GM23338 (cell line): ENCODE measurements around the gene GPANK1. TPM values are rescaled to one million over a fixed set of nuclear protein-coding genes. Genes with fewer than 3 reads are reported as not detected.

ENCODE experiments used
- ATAC-seq: fragments of 200-7000 bp; cut with Tn5 transposase; 3 replicates; pipeline ENCODE4 v1.9.1; 2020
- DNase-seq: peaks from one replicate; pipeline ENCODE4 v3.0.0-alpha.2; 2015; ENCODE audit warnings: low spot score
- H2AFZ ChIP-seq: fragments of 200-600 bp; sonication (generic); 2 replicates; pipeline ENCODE4 v1.8.0; 2016; ENCODE audit warnings: antibody characterized with exemption, mild to moderate bottlenecking, moderate library complexity
- H3F3A ChIP-seq: fragments of 200-600 bp; sonication (generic); replicated peaks from 2 replicates; pipeline ENCODE4 v1.8.0; 2017; ENCODE audit warnings: antibody characterized with exemption, mixed run types, low read depth
- H3K27ac ChIP-seq: fragments of 200-600 bp; sonication (generic); 2 replicates; pipeline ENCODE4 v1.6.1; 2016; ENCODE audit warnings: low read depth
- H3K27me3 ChIP-seq: fragments of 200-600 bp; sonication (generic); 2 replicates; pipeline ENCODE4 v1.8.0; 2016; ENCODE audit warnings: mild to moderate bottlenecking, mixed run types, moderate library complexity; ENCODE audit not compliant: insufficient read depth
- H3K36me3 ChIP-seq: fragments of 200-600 bp; sonication (generic); 2 replicates; pipeline ENCODE4 v1.8.0; 2016; ENCODE audit warnings: mild to moderate bottlenecking; ENCODE audit not compliant: insufficient read depth
- H3K4me1 ChIP-seq: fragments of 200-600 bp; sonication (generic); 2 replicates; pipeline ENCODE4 v1.8.0; 2016; ENCODE audit warnings: mild to moderate bottlenecking, moderate library complexity; ENCODE audit not compliant: insufficient read depth
- H3K4me2 ChIP-seq: fragments of 200-600 bp; sonication (generic); 2 replicates; pipeline ENCODE4 v1.7.1; 2017; ENCODE audit warnings: mixed run types
- H3K4me3 ChIP-seq: fragments of 200-600 bp; sonication (generic); 2 replicates; pipeline ENCODE4 v1.6.1; 2016; ENCODE audit warnings: mixed run types
- H3K79me2 ChIP-seq: fragments of 200-600 bp; sonication (generic); replicated peaks from 2 replicates; pipeline ENCODE4 v1.8.0; 2017; ENCODE audit warnings: mild to moderate bottlenecking; ENCODE audit not compliant: insufficient read depth
- H3K9me2 ChIP-seq: fragments of 200-600 bp; sonication (generic); 2 replicates; pipeline ENCODE4 v1.8.0; 2017; ENCODE audit not compliant: insufficient read depth
- H4K20me1 ChIP-seq: fragments of 200-600 bp; sonication (generic); replicated peaks from 2 replicates; pipeline ENCODE4 v1.8.0; 2017; ENCODE audit warnings: mild to moderate bottlenecking; ENCODE audit not compliant: insufficient read depth
- H3K27ac Mint-ChIP-seq: 2 replicates; pipeline ENCODE4 v1.8.0; 2020; ENCODE audit warnings: inconsistent platforms, mild to moderate bottlenecking, moderate library complexity, mixed read lengths
- H3K27me3 Mint-ChIP-seq: 3 replicates; pipeline ENCODE4 v1.8.0; 2022; ENCODE audit warnings: low read depth, mild to moderate bottlenecking, moderate library complexity, mixed read lengths, inconsistent platforms; ENCODE audit not compliant: insufficient read depth, poor library complexity
- H3K36me3 Mint-ChIP-seq: 3 replicates; pipeline ENCODE4 v1.8.0; 2021; ENCODE audit warnings: low read depth, mild to moderate bottlenecking, inconsistent platforms, moderate library complexity, mixed read lengths
- H3K4me1 Mint-ChIP-seq: 3 replicates; pipeline ENCODE4 v1.8.0; 2020; ENCODE audit warnings: mild to moderate bottlenecking, inconsistent platforms, mixed read lengths
- H3K4me3 Mint-ChIP-seq: 3 replicates; pipeline ENCODE4 v1.8.0; 2021; ENCODE audit warnings: moderate library complexity, mild to moderate bottlenecking, inconsistent platforms, mixed read lengths
- H3K9me3 Mint-ChIP-seq: 3 replicates; pipeline ENCODE4 v1.8.0; 2020; ENCODE audit warnings: moderate library complexity, mild to moderate bottlenecking, inconsistent platforms, mixed read lengths
- CREB1 ChIP-seq: fragments of 250-450 bp; sonication (Bioruptor Pico); IDR thresholded peaks from 2 replicates; pipeline ENCODE4 v1.5.0; 2020; ENCODE audit warnings: low read depth, mild to moderate bottlenecking, moderate library complexity
- ETS1 ChIP-seq: IDR thresholded peaks from 2 replicates; pipeline ENCODE4 v1.6.1; 2016; ENCODE audit warnings: antibody characterized with exemption
- EZH2 ChIP-seq: fragments of 200-600 bp; sonication (generic); IDR thresholded peaks from one replicate; pipeline ENCODE4 v1.8.0; 2017; ENCODE audit warnings: antibody characterized with exemption, mild to moderate bottlenecking, low read depth; ENCODE audit not compliant: unreplicated experiment
- JUNB ChIP-seq: IDR thresholded peaks from one replicate; pipeline ENCODE4 v1.6.1; 2016; ENCODE audit warnings: antibody characterized with exemption; ENCODE audit not compliant: unreplicated experiment
- NANOG ChIP-seq: IDR thresholded peaks from 2 replicates; pipeline ENCODE4 v1.6.1; 2016; ENCODE audit warnings: antibody characterized with exemption, borderline replicate concordance
- POLR2AphosphoS5 ChIP-seq: IDR thresholded peaks from 2 replicates; pipeline ENCODE4 v1.6.1; 2016; ENCODE audit warnings: antibody characterized with exemption, low read depth
- REST ChIP-seq: IDR thresholded peaks from one replicate; pipeline ENCODE4 v1.6.1; 2018; ENCODE audit warnings: antibody characterized with exemption; ENCODE audit not compliant: unreplicated experiment
- ZNF114 ChIP-seq: fragments of 250-450 bp; sonication (Bioruptor Pico); IDR thresholded peaks from 2 replicates; pipeline ENCODE4 v1.5.0; 2020; ENCODE audit warnings: mild to moderate bottlenecking, moderate library complexity
- ZNF331 ChIP-seq: fragments of 250-450 bp; sonication (Bioruptor Pico); IDR thresholded peaks from 2 replicates; pipeline ENCODE4 v1.5.0; 2020; ENCODE audit warnings: low read depth, mild to moderate bottlenecking, moderate library complexity
- polyA plus RNA-seq: library from polyadenylated mRNA; unstranded; fragments of >200 nt; fragmentation: Nextera tagmentation; extraction: Ambion mirVana; gene quantifications from 2 replicates; pipeline ENCODE4 v1.2.1, GENCODE V29; 2016
- total RNA-seq: library from RNA; depleted of rRNA; stranded (reverse); fragments of >200 nt; shearing (Covaris generic); gene quantifications from 2 replicates; pipeline ENCODE4 v1.2.3, GENCODE V29; 2014

The GPANK1 gene
- total and polyA plus RNA-seq, 2 experiments from 2014 or later = 27.1 to 49.2 TPM

GRCh38 chr6:31631209-31631608 lies 33.6 kb downstream of the GPANK1 start (continued):
- TF ChIP-seq REST = no peak
- TF ChIP-seq EZH2 = no peak

DNA sequence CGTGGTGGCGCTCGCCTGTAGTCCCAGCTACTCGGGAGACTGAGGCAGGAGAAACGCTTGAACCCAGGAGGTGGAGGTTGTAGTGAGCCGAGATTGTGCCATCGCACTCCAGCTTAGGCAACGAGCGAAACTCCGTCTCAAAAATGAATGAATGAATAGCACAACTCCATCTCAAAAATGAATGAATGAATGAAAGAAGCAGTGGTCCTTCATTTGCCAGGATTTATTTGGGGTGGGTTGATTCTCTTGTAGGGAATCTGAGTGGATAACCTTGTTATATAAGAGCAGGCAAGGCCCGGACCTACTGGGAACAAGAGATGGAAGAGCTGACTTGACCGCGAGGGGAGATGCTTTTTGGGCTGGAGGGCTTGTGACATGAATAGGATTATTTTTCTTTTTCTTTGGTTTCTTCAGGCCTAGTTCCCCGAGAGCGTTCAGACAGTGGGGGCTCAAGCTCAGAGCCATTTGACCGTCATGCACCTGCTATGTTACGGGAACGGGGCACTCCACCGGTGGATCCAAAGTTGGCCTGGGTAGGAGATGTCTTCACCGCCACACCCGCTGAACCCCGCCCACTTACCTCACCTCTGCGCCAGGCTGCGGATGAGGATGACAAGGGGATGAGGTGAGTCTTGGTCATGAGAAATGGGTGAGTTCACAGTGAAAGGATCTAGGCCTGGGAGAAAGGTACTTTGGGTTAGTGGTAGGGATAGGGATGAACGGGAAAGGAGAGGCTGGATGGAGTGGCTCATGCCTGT lies 34.4 kb downstream of the GPANK1 start:
- H3K4me2 ChIP-seq = no peak overlapping the region
- DNase-seq = no peak
- H3K27ac ChIP-seq = no peak overlapping the region
- no peaks in the 10 kb centered on the region for H3K9me2 ChIP-seq
- peaks cover 68% of the 10 kb centered on the region for H3F3A ChIP-seq
- H4K20me1 ChIP-seq = peaks cover 49% of the 10 kb centered on the region
- H3K9me3 Mint-ChIP-seq = no peaks in the 10 kb centered on the region; the same call in 2 of the 3 replicates
- no peaks in the 10 kb centered on the region for H3K4me1 ChIP-seq
- H3K27me3 Mint-ChIP-seq = peaks cover 11% of the 10 kb centered on the region
- H3K27ac Mint-ChIP-seq = no peak overlapping the region
- H3K36me3 Mint-ChIP-seq = peaks cover 99% of the 10 kb centered on the region
- no peak for ATAC-seq
- H2AFZ ChIP-seq = no peak overlapping the region
- peaks cover 80% of the 10 kb centered on the region for H3K36me3 ChIP-seq
- H3K4me3 ChIP-seq = no peak overlapping the region
- H3K27me3 ChIP-seq = no peaks in the 10 kb centered on the region
- peaks cover 40% of the 10 kb centered on the region for H3K79me2 ChIP-seq
- H3K4me1 Mint-ChIP-seq = no peaks in the 10 kb centered on the region
- no peak overlapping the region; the same call in 2 of the 3 replicates for H3K4me3 Mint-ChIP-seq
- TF ChIP-seq JUNB = no peak
- TF ChIP-seq CREB1 (CRISPR knock-in tag) = no peak
- TF ChIP-seq NANOG = no peak
- TF ChIP-seq ZNF331 (CRISPR knock-in tag) = no peak
- no peak for TF ChIP-seq ZNF114 (CRISPR knock-in tag)
- TF ChIP-seq ETS1 = no peak
- TF ChIP-seq REST = no peak
- TF ChIP-seq POLR2AphosphoS5 = no peak
- no peak for TF ChIP-seq EZH2
